IPS-NIHi7 (cell line): ENCODE results near the gene SHQ1.
A peak's percentile ranks its signal among the peaks of the same experiment; 100 is the strongest.
"Not testable (repeated sequence)": the region's sequence is repeated elsewhere in the genome, so short reads cannot be mapped to it uniquely, and the experiment has no call there.

Experiments used
- DNase-seq: peaks from one replicate; pipeline ENCODE4 v3.0.0; 2012; ENCODE audit warnings: mixed read lengths; ENCODE audit errors: extremely low spot score

The SHQ1 gene

DNA sequence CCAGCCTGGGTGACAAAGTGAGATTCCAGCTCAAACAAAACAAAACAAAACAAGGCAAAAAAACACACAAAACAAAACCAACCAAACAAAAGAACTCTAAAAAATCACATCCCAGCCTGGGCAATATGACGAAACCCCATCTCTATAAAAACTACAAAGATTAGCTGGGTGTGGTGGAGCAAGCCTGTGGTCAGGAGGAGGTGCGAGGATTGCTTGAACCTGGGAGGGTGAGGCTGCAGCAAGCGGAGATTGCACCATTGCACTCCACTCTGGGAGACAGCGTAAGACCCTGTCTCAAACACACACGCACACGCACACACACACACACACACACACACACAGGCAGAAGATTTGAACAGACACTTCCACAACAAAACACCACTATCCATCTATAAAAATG is 99.6 kb downstream of the SHQ1 start:
- DNase-seq: no peak

DNA sequence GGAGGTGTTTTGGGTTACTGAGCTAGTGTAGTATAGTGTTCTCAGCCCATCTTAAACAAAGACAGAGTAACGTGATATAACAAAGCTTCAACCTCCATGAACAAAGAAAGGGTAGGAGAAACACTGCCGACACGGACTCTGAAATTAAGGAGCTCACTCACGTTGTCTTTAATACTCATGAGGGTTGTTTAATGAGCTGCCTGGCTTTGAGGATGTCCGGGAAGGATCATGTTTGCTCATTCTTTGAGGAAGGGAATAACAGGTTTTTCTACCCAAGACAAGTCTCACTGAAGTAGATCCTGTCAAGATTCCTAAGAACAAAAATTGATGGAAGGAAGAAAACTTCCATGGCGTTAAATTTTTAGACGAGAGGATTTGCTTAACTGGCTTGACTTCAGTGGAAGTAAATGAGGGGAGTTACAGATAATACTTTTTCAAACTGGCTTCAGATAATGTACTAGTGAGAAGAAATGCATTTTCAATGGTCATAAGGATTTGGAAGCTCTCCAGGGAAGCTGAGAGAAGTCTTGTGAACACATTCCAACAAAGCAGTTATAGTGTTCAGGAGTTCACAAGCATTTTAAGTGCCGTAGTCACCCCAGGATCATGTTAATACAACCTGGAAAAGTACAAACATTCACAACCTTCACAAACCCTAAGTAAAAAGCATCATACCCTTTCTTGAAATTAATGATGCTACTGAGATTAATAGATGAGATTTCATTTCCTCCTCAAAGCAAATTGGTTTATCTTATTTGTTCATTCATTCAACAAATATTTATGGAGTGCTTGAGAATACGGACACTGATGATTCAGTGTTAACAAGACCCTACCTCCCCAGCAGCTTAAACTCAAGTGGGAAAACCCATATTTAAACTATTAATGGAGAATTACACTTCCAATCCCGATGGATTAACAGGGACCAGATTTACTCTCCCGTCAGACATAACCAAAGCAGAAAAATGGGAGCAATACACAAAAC is 101.5 kb downstream of the SHQ1 start:
- no peak for DNase-seq

DNA sequence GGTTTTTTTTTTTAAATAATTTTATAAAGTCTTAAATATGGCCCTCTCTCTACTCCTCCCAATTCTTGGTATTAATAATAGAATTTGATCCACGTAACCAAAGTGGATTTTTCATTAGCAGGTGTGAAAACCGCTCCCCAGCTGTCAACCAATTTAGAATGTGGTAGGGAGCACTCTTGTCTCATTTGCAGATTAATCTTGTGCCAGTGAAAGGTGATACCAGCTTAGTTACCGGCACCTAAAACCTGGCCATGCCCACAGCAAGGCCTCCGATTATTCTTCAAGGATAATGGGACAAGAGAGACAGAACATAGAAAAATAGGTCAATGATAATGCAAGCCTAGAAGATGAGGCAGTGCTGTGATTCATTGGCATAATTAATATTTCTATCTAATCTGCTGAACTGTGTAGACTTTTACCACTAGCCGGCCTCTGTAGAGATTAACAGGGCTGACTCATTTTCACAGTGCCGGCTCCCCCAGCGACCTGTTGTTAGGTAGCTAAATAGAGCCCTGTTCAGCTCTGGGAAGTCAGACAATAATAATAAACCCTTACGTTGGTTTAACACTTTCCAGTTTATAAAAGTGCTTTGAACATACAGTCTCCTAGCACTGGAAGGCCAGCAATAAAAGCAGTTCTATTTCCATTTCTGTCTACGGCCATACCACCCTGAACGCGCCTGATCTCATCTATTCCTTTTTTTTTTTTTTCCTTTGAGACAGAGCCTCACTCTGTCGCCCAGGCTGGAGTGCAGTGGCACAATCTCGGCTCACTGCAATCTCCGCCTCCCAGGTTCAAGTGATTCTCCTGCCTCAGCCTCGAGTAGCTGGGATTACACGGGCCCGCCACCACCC is 102.9 kb downstream of the SHQ1 start:
- DNase-seq: no peak

DNA sequence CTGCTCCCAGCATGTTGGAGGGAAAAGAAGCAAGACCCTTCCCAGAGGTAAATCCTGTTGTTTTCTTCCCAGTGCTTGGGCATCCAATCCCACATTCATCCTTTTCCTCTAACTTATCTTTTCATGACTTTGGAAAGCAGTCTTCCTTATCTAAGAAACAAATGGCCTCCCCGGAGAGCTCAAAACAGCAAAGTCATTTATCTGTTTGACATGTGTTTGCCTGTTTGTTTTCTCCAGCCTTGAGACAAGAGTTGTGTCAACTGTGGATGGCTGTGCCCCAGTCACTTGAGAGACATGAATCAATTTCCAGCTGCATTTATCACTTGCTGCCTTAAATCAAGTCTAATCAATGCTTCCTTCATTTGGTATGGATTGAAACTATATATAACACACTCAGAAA is 103.9 kb downstream of the SHQ1 start:
- DNase-seq: no peak

DNA sequence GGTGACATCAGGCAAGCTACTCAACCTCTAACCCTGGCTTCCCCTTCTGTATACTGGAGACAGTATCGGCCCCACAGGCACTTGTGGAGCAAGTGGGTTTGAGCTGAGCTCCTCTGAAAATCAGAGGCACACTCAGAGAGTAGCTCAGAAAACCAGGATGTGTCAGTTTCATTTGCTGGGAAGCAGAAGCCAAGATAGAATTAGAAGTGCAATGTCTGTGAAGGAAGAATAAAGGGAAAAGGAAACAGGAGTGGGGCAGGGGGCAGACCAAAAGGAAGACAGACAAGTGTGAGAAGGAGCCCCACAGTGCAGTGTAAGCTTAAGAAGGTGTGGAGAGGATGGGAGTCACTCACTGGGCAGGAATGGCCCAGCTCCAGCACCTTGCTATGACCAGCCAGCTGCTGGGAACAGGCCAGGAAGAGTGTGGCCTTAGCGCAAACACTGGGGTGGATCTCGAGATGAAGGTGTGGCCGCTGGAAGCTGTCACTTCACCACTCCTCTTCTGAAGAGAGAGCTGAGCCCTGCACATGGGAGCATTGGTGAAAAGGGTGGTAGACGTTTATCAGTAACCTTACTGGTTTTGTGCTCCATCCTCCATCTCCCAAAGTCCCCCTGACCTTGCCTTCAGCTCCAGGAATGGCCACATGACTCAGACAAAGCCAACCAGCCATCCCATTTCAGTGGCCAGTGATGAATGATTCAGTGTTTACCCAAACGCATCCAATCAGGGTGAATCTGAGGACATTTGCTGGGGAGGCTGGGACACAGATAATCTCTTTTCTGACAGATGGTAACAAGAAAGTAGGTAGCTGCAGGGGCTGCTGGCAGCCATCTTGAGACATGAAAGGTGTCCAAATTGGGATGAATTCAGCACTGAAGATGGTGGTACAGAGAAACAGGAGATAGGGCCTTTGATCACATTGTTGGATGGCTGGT is 108.4 kb downstream of the SHQ1 start:
- no peak for DNase-seq

DNA sequence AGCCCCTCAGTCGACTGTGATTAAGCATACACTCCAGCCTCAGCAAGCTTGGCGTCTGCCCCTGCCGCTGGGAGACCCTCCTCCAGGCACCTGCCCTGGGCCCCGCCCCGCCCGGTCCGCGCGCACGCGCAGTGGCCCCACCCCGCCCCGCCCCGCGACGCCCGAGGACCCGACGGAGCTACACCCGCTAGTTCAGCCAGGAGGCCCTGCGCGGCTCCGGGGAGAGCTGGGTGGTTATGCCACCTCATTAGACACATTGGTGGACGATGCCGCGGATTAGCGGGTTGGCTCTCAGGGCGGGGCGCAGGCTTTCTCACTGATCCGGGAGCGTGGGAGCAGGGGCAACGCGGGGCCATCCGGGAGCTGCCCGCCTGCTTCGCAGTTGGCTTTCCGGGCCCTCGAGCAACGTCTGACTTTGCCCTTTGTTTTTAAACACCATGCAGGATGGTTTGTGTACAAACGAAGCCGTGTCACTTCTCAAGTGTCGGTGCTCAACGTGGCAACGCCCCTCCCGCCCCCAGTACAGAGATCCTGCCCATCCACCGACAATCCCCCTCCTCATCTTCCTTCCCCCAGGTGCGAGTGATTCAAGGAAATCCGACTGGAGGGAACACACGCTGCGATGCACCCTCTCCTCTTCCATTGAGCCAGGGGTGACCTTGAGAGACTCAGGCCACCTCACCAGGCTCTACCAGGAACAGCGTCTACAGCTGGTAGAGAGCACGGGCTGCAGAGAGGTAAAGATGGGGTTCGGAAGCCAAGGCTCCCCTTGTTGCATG is 109.3 kb downstream of the SHQ1 start:
- peak; percentile 99 for DNase-seq

DNA sequence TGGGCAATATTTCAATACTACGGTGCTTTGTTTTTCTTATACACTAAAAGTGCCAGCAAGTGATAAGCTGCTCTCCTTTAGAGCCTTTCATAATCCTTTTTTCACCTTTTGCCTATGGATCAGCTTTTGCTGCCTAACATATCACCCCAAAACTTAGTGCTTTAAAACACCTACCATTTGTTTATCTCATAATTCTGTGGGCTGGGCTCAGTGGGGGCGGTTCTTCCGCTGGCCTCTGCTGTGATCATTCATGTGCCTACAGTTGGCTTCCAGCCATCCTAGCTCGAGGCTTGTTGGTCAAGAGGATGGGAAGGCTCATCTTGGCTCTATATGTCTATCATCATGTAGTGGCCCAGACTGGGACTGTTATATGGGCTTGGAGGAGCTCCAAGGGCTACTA is 113.2 kb downstream of the SHQ1 start:
- DNase-seq: not testable (repeated sequence)

DNA sequence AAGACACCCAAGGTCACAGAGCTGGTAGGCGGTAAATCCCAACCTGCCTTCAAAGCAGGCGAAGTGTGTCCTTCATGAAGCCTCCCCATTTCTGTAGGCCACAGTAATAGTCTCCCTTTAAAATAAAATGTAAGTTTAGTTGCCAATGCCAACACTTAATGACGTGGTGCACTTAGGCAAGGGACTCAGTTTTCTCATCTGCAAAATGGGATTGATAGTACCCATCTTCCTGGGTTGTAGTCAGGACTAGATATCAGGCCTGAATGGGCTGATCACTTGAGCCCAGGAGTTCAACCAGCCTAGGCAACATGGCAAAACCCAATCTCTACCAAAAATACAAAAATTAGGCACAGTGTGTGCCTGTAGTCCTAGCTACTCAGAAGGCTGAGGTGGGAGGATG is 114.6 kb downstream of the SHQ1 start:
- DNase-seq: no peak

DNA sequence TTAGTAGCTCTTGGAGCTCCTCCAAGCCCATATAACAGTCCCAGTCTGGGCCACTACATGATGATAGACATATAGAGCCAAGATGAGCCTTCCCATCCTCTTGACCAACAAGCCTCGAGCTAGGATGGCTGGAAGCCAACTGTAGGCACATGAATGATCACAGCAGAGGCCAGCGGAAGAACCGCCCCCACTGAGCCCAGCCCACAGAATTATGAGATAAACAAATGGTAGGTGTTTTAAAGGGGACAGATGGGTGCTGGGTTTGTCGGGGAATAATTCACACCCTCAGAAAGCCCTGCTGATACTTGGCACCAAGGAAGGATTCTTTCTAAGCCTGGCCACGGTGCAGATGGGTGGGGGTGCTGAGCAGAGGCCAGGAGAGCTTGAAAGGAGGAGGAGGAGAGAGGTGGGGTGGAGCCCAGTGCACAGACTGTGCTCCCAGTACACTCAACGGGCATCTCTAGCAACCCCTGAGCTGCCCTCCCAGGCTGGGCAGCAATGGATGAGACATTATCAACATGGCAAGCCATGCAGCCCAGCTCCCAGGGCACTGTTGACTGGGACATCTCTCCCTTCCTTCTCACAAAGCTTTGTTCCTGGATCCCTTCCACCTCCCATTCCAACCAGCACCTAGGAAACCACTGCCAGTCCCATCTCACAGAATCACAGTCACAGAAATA is 115.4 kb downstream of the SHQ1 start:
- not testable (repeated sequence) for DNase-seq

DNA sequence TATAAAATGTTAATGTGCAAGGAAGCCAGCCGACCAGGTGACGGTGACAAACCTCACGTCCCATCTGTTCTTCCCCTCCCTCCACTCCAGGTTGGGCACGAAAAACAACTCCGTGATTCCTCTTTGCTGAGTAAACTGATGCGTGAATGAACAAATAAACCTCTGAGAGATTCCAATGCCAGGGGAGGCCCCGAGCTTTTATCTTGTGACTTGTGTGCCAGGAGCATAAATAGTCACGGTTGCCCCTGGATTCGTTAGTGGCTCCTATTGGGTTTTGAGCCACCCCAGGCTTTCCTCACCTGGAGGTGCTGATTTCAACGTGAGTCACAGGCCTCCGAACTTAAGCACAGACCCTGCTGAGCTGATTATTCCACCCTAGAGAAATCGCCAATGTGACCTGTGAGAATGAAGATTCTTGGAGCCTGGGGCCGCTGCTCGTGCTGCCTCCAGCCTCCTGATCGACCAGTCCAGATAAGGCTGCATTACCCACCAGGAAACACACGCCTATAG is 119.2 kb downstream of the SHQ1 start:
- DNase-seq: peak; percentile 53

DNA sequence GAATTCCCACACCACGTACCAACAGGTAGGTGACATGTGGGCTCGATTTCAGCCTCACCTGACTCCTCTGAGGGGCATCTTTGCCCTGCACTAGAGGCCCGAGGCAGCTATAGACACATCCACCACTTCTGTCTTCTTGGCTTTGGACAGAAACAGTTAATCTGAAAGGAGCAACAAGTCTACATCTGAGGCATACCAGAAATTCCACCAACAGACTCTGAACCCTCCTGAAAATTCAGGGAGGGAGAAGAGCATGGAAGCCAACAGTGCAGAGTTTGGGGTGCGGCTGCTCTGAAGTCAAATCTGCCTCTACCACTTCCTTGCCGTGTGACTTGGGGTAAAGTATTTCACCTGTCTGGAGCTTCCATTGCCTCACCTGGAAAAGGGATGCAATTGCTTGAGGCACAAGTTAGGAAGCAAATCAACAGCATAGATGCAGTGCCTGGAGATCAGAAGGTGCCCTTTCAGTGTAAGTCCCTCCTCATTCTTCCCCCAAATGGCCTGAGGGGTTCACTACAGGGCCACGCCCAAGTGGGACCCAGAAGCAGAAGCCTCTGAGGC is 119.8 kb downstream of the SHQ1 start:
- no peak for DNase-seq

DNA sequence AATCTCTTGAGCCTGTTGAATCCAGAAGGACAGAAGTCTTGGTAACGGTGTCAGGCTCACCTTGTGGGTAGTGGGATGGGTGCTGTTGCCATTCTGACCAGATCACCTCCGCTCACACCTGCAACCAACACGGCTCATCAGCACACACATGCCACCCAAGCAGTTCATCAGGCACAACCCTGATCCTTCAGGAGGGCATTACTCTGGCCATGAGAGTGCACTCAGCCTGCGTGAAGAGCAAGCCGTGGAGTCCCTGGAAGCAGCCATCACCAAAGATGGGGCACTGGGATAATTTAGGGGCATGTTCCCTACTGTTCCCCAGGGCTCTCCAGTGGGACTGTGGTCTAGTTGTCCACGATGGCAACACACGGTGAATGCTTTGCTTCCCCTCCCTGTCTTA is 120.5 kb downstream of the SHQ1 start:
- no peak for DNase-seq

DNA sequence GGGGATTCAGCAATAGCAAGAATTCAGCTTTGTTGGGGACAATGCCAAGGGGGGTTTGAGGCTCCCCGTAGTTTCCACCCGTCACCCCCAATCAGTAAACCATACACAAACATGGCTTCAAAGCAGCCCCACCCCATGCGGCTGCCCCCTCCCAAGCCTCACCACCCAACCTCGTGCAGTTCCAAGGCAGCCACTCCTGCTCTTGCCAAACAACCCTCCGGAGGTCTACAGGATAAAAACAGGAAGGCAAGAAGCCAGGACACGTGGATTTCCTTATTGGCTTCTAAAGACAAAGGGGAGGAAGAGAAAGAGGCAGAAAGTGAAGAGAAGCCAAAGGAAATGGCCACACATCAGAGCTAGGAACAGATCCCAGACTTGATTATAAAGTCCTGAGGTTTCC is 121.1 kb downstream of the SHQ1 start:
- no peak for DNase-seq

DNA sequence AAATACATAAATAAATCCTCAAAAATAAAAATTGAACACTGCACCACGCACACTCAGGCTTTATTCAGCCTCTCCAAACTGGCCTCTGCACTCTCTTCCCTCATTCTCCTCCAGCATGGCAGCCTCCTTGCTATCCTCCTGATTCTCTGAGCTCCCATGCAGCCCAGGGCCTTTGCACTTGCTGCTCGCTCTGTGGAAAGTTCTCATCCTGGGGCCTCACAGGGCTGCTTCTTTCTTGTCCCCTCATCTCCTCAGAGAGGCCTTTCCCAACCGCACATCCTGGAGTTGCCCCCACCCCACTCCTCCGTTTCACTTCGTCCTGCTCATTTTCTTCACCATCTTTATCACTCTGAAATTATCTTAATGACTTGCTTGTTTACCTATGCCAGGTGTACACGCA is 123.0 kb downstream of the SHQ1 start:
- DNase-seq: no peak

DNA sequence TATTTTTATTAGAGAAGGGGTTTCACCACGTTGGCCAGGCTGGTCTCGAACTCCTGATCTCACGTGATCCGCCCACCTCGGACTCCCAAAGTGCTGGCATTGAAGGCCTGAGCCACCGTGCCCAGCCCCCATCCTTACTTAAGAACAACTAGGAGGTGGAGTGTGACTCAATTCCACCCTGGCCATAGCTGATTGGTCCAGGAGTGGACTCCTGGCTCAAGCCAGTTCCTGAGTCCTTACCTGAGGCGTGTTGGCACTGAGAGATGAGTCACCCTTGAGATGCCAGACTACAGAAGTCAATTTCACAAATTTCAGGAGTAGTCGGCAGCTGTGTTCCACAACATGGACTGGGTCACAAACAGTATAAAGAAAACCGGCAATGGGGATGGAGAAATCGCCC is 124.2 kb downstream of the SHQ1 start:
- DNase-seq: no peak

DNA sequence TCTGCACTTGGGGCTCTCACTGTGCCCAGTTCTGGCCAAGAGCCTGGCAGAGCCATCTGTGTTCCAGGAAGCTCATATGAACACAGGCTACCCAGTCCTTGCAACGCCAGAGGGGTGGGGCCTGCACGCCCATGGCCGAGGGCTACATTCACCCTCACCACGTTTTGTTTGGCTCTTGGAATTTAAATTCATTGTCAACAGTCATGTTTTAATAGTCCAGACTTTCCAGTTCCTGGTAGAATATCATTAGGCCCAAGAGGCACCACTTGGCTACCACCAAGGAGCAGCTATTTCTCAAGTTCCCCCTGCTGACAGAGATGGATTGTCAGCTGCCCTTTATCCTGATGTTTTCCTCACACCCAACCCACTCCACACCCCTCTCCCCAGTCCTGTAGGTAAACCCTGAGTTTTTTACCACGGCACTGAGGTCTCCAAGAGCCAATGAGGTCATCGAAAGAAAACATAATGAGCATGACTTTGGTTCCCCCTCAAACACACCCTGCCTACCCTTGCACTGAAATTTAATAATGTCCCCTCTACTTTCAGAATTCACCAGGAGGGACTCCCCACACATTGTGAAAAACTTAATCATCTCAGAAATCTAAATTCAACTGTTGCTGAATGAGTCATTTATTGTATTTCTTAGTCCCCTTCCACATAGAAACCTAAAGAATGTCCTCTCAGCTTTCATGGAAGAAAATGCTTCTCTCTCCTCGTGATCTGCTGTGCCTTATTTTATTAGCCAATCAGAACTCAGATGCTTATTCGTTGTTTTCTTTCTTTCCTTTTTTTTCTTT is 125.1 kb downstream of the SHQ1 start:
- DNase-seq: no peak

DNA sequence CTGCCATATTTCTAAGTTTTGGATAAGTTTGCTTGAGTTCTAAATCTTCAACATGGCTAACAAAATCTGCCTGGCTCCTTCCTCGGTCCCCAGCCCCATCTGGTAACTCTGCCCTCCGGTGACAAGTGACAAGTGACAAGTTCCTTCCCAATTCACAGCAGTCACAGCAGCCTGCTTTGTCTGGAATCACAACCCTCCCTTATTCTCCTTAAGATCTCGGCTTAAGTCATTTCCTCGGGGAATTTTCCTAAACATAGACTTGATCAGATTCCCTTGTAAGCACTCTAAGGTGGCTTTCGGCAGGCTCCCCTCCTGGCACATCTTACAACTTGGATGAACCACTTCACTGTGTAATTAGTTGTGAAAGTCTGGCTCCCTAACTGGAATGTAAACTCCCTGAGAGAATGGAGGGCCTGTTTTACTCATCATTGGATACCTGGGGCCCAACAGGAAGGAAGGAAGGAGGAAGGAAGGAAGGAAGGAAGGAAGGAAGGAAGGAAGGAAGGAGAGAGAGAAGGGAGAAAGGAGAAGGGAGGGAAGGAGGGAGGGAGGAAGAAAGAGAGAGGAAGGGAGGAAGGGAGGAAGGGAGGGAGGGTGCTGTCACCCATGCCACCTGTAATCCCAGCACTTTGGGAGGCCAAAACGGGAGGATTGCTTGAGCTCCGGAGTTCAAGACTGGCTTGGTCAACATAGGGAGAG is 126.4 kb downstream of the SHQ1 start:
- no peak for DNase-seq

DNA sequence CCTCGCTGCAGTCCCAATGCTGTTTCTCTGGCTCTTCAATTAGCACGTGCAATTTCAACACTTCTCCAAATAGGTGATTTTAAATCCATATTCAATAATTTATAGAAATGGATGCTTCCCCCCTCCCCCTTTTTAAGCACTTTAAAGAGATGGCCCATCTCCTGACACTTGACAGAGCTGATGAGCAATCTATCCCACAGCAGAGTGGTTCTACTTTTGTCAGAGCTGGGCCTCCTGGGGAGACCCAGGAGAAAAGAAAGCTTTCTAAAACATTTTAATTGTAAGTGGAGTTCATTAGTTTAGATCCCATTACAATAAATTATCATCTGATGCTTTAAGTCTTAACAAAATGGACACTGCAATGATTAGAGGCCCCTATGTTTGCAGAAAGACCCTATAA is 127.7 kb downstream of the SHQ1 start:
- DNase-seq: no peak
